Sciatic nerve (tissue), 2 donors: ENCODE results near the gene ANAPC2. TPM values are rescaled to one million over a fixed set of nuclear protein-coding genes. Genes with fewer than 3 reads are reported as not detected.
A peak's percentile ranks its signal among the peaks of the same experiment; 100 is the strongest.

Experiments used
- ATAC-seq: fragments of 200-7000 bp; cut with Tn5 transposase; one replicate; pipeline ENCODE4 v1.9.1; 2020; ENCODE audit warnings: mild to moderate bottlenecking, moderate library complexity
- DNase-seq: peaks from one replicate; pipeline ENCODE4 v3.0.0-alpha.2; 2020; ENCODE audit warnings: low spot score
- intact Hi-C: fragments of 100-400 bp; cut with DNase I; formaldehyde crosslinking; loops from one replicate; pipeline ENCODE4 v1.14.2; 2022
- total RNA-seq: library from RNA; stranded (reverse); fragmentation: NEBNext Ultra II Directional; extraction: Animal tissue kit (Norgen Biotek cat#: 25700); gene quantifications from one replicate; pipeline ENCODE4 v1.2.1, GENCODE V29; 2021
- donor health status: DM: no; HTN: no; CAD: no.
- donor health status: DM: no; HTN: no; CAD: no.

ANAPC2 gene
- total RNA-seq, 1 donor from 2014 or later: 52.8 TPM

- DNase-seq: no peak
- ATAC-seq: no peak
- intact Hi-C loops: no loop called here
Measured at GRCh38 chr9:137198902-137199283, 10.5 kb upstream of the ANAPC2 start.

DNA sequence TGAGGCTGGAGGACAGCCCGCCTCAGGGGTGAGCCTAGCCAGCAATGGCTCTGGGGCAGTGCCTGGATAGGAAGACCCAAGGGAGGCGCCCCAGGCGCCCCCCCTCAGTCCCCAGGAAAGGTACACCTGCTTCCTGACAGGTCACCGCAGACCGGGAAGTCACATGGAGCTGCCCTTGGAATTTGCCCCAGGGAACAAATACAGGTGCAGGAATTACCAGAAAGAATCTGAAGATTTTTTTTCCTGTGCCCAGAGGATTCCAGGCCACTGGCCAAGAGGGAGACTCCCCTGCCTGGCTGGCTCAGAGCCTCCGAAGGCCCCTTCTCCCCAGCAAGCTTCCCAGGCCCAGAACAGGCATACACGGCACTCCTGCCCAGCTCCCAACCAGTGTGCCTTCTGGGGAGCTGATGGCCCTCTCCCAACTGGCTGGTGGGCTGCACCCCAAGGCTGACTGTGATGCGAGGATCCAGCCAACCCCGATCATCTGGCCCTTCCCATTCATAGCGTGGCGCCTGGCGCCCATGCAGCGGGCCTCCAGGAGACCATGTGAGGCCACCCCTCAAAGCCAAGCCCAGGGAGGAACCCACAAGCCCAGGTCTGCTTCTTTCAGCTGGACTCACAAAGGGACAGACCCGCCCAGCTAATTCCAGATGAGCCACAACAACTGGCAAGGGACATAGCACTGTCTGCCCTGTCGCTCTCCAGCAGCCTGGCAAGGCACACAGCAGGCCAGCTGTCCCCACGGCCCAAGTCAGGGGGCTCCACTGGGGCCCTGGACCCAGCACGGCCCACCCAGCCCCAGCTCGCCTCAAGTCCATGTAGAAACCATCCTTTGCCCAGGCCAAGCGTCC lies 9.9 kb upstream of the ANAPC2 start:
- ATAC-seq: no peak
- intact Hi-C loops: no loop called here
- no peak for DNase-seq

DNA sequence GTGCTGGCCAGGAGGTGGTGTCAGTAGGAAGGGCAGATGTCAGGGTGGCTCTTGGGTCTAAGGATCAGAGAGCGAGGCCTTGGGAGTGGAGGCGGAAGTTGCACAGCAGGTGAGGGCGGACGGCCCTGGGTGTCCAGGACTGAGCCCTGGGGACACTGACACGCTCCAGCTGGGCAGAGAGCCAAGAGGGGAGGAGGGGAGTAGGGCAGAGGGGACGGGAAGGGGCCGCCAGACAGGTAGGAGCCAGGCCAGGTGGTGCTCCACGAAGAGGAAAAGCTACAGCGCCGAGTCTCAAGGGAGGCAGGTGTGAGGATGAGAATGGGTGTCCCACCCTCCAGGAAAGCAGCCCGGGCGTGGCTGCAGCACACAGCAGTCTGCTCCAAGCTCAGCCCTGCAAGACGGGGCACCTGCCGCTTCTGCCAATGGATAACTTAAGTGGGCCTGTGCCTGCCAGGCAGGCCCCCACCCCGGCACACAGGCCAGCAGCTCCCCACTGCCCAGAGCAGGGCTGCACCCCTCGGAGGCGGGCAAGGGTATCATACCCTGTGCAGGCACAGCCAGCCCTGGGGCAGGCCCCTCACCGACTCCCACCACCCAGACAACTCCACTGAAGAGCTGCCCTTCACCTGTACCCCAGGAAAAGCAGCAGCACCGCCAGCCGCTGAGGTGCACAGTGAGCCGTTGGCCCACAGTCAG lies 7.3 kb upstream of the ANAPC2 start:
- ATAC-seq (no peak), DNase-seq (no peak)
- intact Hi-C loops: no loop called here

DNA sequence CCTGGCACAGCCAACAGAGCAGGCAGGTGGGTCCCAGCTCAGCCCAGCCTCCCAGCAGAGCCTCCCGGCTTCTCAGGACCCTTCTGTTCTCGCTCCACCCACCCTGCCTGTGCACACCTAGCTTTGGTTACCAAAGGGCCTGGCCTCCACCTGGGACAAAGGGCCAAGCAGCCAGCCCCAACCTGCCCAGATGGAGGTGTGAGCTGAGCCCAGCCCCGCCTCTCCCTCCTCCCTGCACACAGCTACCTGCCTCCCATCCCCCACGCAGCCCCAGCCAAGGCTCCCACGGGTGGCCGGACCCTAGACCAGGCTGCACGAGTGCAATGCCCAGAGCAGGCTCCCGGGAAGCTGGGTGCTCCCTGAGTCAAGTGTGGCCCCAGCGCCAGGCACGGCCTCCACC lies 6.5 kb upstream of the ANAPC2 start:
- DNase-seq (no peak), ATAC-seq (no peak)
- intact Hi-C loops: no loop called here

- intact Hi-C loops: no loop called here
- ATAC-seq: no peak
- DNase-seq: no peak
Measured at GRCh38 chr9:137194388-137194787, 6.0 kb upstream of the ANAPC2 start.

- no peak for DNase-seq
- intact Hi-C loops: no loop called here
- ATAC-seq: no peak
Measured at GRCh38 chr9:137193771-137194170, 5.4 kb upstream of the ANAPC2 start.

GRCh38 chr9:137192859-137193258 lies 4.5 kb upstream of the ANAPC2 start:
- ATAC-seq (no peak), DNase-seq (no peak)
- intact Hi-C loops: no loop called here

- ATAC-seq: no peak
- no peak for DNase-seq
- intact Hi-C loops: no loop called here
Measured at GRCh38 chr9:137192448-137192780, 4.1 kb upstream of the ANAPC2 start.

DNA sequence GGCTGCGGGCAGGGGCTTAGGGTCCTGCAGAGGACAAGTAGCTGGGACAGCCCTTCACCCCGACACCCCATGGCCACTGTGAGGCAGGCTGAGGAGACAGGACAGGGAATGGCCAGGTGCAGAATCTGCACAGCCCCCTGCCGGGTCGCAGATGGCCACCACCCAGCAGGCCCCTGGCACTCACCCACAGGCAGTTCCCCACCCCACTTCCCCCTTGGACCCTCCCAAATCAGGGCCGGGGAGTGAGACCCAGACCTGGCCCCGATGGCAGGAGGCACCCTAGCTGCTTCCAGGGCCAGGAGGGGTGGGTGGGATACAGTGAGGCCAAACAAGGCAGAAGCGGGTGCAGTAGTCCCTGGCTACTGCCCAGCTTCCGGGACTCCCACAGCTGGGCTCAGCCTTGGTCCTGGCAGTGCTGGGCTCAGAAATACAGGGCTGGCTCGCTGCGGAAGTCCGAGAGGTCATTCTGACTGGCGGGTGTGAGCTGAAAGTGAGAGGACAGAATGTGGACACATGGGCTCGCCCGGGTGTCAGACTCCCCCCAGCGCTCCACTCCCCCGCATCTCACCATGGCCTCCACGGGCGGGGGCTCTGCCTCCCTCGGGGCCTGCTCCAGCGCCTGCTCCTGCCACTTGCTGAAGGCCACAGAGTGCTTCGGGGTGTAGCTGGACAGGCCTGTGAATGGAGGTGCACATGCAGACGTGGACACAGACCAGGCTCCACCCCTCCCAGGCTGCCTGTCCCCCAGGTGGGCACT lies 3.5 kb upstream of the ANAPC2 start:
- intact Hi-C loops: no loop called here
- no peak for DNase-seq
- ATAC-seq: no peak

GRCh38 chr9:137191245-137191644 lies 2.9 kb upstream of the ANAPC2 start:
- intact Hi-C loops: no loop called here
- no peak for ATAC-seq
- DNase-seq: no peak

- ATAC-seq: no peak
- intact Hi-C loops: no loop called here
- DNase-seq: no peak
Measured at GRCh38 chr9:137190315-137190856, 2.0 kb upstream of the ANAPC2 start.

DNA sequence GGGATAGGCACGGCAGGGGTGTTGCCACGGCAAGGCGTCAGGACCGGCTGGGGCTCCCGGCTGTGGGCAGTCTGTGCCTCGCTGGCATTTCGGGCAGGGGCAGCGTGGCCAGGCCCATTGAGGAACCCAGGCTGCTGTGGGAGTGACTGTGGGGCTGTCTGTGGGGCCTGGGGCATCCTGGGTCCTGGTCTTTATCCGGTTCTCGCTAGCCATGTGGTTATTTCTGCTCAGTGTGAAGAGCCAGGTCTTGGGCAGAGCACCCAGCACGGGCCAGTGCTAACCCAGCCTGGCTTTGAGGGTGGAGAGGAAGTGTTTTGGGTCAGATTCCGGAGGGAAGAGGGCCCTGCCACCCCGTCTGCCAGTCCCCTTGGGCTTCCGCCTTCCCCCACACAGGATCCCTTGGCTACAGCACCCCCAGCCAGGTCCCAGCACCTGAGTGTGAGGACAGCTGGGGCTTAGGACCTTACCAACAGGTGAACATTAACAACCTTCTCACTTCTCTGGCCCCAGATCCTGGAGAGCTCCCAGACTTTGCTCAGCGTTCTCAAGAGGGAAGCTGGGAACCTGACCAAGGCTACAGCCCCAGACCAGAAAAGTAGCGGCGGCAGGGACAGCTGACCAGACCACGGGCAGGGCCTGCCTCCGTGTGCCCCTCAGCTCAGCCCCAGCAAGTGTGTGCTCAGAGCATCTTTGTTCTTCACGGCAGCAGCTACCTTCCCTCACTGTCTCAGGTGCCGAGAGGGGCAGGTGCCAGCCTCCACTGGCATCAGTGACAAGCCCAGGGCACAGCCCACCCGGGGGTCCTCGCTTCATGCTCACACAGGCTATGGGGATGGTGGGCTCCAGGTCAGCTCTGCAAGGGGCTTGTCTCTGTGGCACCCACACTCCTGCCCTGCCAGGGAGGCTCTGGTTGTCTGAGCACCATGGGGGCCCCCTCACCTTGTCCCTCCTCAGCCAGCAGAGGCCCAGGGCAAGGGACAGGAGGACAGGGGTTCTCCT lies 1.2 kb upstream of the ANAPC2 start:
- ATAC-seq (peak; percentile 27), DNase-seq (no peak)
- intact Hi-C loops: loop anchor here (10.0 kb wide), 1 partner anchor 45 kb away; the partner anchor contains the start of gene SLC34A3

GRCh38 chr9:137188086-137188489 lies 272 bp downstream of the ANAPC2 start:
- intact Hi-C loops: loop anchor here (10.0 kb wide), 1 partner anchor 47 kb away; the partner anchor contains the start of gene SLC34A3
- no peak for ATAC-seq
- DNase-seq: no peak

DNA sequence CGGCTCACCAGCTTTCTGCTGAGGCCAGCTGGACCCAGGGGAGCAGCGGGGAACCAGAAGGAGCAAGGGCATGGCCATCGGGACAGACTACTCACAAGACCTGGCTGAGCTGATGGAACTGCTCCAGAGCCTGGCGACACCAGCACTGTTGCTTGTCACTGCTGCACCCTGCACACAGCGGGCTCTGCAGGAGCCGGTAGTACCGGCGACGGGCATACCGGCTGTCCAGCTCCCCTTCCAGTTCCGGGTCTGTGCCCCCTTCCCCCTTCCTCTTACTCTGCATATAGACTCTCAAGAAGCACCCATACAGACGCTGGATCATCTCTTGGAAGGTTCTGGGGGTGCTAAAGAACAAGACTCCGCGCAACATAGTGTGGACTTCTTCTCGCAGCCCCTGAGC lies 974 bp downstream of the ANAPC2 start:
- DNase-seq (no peak), ATAC-seq (no peak)
- intact Hi-C loops: loop anchor here (10.0 kb wide), 1 partner anchor 47 kb away; the partner anchor contains the start of gene SLC34A3

GRCh38 chr9:137186385-137186784 lies 2.0 kb downstream of the ANAPC2 start:
- intact Hi-C loops: loop anchor here (10.0 kb wide), 1 partner anchor 48 kb away; the partner anchor contains the start of gene SLC34A3
- ATAC-seq (no peak), DNase-seq (no peak)

DNA sequence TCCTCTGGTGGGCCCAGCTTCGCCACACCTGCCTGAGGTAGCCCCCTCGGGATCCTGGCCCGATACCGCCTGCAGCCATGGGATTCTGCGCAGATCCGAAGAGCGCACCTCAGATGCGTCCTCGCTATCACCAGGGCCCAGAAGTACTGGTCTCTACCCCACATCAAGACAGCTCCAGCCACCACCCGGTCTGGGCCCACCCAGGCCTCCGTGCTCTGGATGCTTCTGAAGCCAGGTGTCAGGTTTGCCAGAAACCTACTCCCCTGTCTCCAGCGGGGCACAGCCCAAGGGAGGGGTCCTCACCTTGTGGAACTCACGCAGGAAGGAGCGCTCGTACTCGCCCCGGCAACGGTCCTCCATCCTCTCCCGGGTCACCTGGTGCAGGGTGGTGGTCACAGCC lies 2.4 kb downstream of the ANAPC2 start:
- intact Hi-C loops: loop anchor here (10.0 kb wide), 1 partner anchor 49 kb away; the partner anchor contains the start of gene SLC34A3
- DNase-seq (no peak), ATAC-seq (no peak)

- intact Hi-C loops: loop anchor here (10.0 kb wide), 1 partner anchor 50 kb away; the partner anchor contains the start of gene SLC34A3
- no peak for ATAC-seq
- no peak for DNase-seq
Measured at GRCh38 chr9:137184881-137185660, 3.3 kb downstream of the ANAPC2 start.
